ENCODE data around the gene HILPDA.

- TF ChIP-seq NFIC (IDR thresholded peaks at IDR 0.05) = no peak
- TF ChIP-seq REST (IDR thresholded peaks at IDR 0.05; ENCODE audit: low read depth) = no peak
- TF ChIP-seq TAF1 (IDR thresholded peaks at IDR 0.05; ENCODE audit: low read depth) = no peak
These were observed 6.9 kb upstream of the HILPDA start for GRCh38 chr7:128448751-128449302.

Data from Ishikawa (cell line).